Inflammatory macrophage treated with lipopolysaccharide for 4 hours (primary cell): ENCODE results near the gene L3MBTL1.
"Not testable (repeated sequence)": the region's sequence is repeated elsewhere in the genome, so short reads cannot be mapped to it uniquely, and the experiment has no call there.

ENCODE experiments used
- DNase-seq: peaks from one replicate; pipeline ENCODE4 v3.0.0-alpha.2; 2020

L3MBTL1 gene

DNA sequence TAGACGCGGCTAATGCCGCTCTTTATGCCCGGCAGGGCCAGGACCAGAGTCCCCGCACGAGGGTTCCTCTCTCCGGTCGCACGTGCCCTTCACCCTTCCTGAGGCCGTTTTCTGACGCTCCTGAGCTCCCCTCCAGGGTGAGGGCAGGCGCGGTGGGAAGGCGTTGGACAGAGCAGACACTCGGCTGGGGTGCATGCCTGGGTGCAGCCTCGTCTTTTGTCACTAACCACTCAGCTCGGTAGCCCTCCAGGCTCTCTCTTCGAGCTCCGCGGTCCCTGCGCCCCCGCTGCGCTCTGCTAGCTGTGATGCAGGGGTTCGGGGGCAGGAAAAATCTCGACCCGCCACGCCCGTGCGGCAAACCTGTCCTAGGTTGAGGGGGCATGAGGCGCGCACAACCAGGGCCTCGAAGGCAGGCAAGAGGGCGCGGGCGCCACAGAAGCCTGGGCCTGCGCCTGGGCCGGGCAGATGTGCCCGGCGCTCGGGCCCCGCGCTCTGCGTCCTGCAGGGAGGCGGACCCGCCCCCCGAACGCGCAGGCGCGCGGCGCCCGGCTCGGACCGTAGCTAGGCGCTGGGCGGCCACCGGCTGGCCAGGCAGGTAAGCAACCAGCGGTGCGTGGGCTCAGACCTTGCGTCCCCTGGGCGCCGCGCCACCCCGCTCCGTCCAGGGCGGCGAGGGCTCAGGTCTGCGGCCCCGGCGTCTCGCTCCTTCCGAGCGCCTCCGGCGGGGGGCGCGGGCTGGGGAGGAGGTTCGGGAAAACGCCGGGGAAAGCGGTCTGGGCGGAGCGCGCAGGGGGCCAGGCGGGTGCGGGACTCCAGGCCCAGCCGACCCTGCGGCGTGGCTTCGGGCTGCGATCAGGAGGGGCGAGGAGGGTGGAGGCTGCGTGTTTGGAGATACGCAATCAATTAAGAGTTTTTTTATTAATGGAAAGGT is at the start of gene L3MBTL1:
Gene L3MBTL1, plus strand, starts transcription at position 548 of the 931 bp plus-strand sequence. CDS start 5,807 bp downstream, outside the sequence.
- peak; percentile 18 for DNase-seq

DNA sequence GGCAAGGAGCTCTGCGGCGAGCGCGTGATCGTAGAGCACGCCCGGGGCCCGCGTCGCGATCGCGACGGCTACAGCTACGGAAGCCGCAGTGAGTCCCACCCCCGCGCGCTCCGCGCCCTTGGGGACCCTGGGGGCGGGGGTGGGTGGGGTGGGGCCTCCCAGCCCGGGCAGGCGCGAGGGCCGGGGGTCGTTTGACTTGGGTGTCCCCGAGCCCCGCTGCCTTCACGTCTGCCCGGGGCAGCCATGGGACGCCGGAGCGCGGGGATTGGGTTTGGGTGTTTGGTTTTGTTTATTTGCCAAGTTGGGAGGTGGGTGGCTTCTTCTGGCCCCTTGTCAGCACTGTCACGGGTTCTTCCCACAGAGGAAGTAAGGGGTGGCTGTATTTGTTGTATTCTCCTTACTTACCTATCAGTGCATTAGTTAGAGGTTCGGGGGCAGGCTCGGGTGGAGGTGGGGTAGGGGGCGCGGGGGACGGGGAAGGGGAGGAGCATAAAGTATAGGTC is 49.0 kb upstream of the L3MBTL1 start:
- DNase-seq, result peak; percentile 37

DNA sequence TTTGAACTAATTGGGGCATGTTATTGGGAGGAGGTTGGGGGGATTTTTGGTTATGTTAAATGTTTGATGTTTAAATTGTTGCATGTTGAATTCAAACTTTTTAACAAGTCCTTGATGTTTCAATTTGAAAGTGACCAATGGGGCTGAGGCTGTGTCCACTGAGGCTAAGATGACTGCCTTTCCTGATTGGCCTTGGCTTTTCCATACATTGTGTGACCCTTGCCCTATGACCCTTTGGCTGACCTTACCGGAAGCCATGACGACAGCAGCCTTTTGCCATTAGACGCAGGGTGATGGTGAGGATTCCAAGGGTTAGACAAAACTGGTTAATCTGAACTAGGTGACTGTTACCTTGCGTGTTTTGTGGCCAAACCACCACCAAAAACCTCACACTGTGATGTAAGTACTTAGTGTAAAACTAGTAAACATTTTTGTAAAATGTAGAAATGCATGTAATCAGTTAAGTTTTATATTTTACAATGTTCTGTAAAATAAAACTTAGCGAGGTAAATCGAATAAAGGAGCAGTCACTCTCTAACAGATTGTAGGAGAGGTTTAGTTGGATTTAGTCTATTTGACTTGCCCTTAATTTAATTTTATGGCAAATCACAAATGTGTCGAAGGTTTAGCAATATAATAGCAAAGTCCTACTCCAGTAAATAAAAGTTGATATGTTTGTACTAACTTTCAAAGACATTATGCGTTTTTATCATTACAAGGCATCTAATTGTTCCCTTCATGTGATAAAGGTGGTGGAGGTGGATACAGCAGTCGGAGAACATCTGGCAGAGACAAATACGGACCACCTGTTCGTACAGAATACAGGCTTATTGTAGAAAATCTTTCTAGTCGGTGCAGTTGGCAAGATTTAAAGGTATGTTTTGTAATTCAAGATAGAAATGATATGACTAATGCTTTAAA is 48.2 kb upstream of the L3MBTL1 start:
- peak; percentile 25 for DNase-seq

DNA sequence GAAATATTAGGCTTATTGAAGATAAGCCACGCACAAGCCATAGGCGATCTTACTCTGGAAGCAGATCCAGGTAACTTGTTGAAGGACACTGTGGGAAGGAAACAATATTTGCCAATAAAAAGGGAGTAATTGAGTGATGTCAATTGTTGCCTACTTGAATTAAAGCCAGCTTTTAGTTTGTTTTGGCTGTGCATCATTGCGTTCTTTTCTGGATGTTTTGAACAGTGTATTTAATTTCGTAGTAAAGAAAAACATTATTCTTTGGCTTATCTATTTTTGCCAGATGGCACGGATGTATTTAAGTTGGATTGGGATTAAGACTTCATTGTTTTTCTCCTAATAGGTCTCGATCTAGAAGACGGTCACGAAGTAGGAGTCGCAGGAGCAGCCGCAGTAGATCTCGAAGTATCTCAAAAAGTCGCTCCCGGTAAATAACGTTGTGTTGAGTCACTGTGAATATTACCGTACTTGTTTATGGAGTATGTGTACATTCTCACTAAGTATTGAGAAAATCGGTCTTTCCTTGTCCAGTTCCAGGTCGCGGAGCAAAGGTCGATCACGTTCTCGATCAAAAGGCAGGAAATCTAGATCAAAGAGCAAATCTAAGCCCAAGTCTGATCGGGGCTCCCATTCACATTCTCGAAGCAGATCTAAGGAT is 47.2 kb upstream of the L3MBTL1 start:
- no peak for DNase-seq

DNA sequence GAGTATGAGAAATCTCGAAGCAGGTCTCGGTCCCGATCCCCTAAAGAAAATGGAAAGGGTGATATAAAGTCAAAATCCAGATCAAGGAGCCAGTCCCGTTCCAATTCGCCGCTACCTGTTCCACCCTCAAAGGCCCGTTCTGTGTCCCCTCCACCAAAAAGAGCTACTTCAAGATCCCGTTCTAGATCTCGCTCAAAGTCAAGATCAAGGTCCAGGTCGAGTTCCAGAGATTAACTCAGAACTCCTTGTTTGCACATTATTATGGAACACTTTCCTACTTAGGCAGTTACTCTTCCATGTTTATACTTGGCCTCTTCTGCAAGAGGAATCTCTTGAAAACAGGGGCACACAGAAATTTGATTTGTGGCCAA is 46.7 kb upstream of the L3MBTL1 start:
- DNase-seq, result no peak

DNA sequence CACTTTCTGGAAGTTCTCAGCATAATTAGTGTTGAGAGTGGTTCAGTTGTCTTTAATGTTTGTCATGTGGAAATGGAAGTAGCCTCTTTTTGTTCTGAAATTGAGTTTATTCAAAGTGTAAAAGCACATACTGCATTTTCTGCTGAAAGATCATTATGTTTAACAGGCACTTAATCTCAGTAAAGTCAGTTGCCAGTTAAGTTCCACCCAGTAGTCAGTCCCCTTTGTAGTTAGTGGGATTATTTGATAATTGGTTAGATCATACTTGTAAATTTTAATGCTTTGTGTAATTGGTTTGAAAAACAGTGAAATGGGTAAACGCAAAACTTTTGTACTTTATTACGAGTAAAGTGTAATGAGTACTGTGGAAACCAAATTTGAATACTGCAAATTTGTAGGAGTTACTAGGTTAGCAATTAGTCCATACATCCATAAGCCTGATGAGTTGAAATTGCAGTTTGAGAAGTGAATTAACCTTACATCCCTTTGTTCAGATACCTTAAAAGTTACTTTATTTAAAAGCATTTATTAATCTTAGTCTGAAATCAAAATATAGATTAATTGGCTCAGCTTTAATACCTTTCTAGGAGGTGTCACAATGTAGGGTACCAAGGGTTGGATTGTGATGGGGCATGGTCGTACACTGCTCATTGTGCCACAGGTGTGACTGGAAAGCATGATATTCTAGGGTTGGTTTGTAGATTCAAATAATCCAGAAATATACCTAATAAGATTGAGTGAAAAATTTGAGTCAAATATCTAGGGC is 45.4 kb upstream of the L3MBTL1 start:
- no peak for DNase-seq

DNA sequence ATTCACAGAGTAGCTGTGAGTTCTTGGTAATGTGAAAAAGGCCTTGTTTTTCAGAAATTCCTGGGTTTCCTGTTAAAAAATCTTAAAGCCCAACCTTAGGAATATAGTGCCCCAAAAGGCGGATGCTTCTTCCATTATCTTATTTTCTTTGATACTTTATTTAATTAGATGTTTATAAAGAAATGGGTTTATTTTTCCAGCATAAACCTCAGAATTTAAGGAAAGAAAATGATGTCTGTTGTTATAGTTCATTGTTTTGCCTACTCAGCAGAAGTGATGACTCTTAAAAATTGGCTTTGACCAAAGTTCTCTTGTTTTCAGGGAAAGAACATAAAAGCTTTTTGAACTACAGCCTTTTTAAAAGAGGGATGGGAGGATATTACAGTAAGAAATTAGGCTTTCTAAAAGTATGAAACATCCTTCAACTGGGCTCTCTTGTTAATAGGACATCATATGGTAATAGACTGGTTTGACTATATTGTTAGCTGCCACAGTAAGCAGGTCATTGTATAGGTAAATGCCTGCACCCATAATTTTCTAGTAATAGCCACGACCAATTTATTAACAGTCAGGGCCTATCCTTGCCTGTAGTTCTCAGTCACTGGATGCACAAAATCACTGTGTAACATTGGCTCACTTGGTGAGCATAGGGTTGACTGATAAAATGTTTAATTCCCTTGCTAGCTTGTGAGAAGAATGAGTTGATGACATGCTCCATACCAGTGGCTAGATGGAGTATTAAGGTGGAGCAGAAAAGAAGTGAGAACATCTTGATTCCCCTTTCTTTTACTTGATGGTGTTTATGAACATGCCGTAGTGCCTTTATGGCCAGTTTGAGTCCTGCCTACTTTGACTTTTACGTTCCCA is 44.6 kb upstream of the L3MBTL1 start:
- no peak for DNase-seq

DNA sequence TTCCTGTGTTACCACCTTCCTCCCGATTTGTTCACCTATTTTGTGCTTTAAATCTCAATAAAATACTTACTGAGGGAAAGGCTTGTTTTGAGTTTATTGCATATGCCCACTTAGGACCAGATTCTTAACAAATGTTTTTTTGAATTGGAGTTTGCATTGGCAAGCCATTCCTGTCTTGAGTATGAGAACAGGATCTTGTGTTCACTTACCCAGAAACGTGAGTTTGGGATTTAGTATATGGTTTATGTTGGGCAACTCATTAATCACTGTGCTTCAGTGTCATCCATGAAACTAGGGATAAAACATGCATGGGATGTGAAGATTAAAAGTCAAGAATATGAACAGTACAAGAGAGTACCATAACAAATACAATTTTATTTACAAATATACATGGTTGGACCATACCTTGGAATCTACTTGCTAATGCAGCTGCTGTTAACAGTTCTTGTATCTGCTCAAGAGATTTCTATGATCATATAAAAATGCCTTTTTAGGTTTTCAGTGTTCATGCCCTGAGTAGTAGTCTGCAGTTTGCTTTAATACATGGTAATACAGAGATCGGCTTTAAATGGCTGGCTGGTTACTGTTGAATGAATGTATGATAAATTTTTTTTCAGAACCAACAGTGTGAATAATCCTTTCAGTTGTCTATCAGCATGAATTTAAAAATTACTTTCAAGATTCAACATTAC is 43.8 kb upstream of the L3MBTL1 start:
- DNase-seq, result no peak

DNA sequence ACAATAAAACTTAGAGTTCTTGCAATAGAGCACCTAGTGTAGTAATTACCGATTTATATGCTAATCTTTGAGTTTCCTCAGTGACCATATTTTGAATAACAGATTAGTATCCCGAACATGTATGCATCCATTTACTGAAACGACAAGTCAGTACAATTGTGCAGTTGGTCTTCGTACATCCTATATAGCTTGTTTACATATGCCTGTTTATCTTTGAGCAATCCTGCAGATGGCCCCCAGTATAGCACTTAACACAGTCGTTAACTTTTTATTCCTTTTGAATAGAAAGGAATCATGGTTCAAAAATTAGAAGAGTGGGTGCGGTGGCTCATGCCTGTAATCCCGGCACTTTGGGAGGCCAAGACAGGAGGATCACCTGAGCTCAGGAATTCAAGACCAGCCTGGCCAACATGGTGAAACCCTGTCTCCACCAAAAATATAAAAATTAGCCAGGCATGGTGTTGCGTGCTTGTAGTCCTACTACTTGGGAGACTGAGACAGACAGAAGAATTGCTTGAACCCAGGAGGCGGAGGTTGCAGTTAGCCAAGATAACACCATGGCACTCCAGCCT is 43.2 kb upstream of the L3MBTL1 start:
- DNase-seq, result no peak

DNA sequence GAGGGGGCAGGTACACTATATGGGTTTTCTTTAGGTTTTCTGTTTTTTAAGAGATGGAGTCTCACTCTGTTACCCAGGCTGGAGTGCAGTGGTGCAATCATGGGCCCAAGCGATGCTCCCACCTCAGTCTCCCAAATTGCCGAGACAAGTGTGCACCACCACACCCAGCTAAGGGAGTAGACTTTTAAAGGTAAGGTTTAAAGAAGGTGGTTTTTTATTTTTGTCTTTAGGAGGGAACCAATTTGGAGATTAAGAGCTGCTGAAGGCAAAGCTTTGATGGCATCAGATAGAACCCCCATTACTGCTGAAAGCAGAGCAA is 41.9 kb upstream of the L3MBTL1 start:
- no peak for DNase-seq

DNA sequence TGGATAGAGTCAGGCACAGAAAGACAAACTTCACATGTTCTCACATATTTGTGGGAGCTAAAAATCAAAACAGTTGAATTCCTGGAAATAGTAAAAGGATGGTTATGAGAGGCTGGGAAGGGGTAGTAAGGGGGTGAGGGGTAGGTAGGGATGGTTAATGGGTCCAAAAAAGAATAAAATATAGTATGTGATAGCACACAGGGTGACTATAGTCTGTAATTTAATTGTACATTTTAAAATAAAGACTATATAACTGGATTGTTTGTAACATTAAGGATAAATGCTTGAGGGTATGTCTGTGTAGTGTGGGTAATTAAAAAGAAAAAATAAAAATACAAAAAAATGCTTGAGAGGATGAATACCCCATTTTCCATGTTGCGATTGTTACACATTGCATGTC is 39.9 kb upstream of the L3MBTL1 start:
- DNase-seq, result no peak

DNA sequence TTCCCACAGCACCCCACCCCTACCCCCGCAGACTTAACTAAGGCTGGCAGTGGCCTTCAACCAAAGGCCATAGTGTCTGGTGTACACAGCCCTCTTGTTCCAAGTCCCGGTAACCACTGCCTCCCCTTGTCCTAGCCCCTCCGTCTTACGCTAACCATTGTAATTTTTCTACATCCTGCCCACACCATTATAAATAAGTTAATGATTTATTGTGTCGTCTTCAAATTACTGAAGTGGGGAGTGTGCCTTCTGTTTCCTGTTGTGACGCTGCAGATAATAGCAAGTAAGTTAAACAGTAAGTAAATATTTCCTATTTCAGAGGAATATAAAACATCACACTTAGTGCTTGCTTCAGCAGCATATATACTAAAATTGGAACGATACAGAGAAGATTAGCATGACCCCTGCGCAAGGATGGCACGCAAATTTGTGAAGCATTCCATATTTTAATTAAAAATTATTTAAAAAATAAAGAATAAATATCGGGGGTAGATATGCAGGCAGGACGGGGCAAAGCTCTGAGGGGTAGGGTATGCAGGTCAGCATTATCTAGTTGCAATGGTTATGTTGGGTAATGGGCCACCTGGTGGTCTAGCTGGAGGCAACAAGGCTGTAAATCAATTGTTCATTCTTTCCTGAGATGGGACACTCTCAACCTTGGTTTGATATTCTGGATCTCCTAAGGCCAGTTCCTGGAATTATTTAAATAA is 34.7 kb upstream of the L3MBTL1 start:
- DNase-seq, result no peak

DNA sequence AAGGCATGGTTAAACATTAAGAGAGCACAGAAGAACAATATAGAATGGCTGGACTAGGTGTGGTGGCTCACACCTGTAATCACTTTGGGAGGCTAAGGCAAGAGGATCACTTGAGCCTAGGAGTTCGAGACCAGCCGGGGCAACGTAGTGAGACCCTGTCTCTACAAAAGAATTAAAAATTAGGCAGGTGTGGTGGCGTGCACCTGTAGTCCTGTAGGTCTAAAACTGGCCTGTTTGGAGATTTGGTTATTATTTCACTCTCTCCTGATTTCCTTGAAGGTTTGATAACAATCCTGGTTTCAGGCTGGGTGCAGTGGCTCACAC is 34.2 kb upstream of the L3MBTL1 start:
- DNase-seq, result no peak

DNA sequence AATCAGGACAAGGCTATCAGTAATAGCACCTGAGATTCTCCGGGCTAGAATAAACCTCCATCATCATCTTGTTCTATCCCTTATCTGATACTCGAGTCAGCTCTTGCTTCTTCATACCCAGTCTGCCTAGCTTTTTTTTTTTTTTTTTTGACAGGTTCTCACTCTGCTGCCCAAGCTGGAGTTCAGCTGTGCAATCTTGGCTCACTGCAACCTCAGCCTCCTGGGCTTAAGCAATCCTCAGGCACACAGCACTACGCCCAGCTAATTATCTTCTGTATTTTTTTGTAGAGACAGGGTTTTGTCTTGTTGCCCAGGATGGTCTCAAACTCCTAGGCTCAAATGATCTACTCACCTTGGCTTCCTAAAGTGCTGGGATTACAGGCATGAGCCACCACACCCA is 30.3 kb upstream of the L3MBTL1 start:
- DNase-seq, result no peak

DNA sequence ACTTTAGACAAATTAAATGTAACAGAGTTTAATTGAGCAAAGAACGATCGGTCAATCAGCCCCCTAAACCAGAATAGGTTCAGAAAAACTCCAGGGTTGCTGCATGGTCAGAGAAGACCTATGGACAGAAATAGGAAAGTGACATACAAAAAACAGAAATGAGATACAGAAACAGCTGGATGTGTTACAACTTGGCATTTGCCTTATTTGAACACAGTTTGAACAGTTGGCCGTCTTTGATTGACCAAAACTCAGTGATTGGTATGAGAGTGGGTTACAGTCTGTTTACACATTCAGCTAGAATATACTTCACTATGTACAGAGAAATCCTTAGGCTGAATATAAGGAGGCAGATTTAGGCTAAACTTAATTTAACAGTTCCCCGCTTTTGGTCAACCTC is 29.9 kb upstream of the L3MBTL1 start:
- no peak for DNase-seq

DNA sequence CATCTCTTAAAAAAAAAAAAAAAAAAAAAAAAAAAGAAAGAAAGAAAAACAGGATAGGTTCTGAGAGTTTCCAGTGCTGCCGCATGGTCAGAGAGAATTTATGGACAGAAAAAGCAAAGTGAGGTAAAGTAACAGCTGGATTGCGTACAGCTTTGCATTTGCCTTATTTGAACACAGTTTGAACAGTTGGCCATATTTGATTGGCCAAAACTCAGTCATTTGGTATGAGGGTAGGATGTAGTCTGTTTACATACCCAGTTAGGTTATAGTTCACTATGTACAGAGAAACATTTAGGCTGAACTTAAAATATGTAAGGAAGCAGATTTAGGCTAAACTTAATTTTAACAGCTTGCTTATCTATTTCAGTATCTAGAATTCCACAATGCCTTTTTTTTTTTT is 17.5 kb upstream of the L3MBTL1 start:
- DNase-seq, result no peak

DNA sequence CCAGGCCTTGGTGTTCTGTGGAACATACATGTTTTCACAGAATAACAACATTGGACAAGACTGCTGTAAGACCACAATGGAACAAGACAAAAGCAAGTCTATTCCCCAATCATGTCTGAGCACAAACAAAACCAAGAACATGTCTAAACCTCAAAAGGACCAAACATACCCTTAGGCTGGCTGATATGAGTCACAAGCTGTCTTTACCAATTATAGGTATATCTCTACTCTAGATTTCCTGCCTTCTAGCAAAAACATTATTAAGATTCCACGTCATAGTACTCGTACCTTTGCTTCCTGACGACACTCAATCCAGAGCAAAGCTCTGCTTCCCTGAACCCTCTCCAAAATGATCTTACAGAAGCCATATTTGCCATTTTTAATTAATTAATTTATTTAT is 15.4 kb upstream of the L3MBTL1 start:
- DNase-seq, result no peak

DNA sequence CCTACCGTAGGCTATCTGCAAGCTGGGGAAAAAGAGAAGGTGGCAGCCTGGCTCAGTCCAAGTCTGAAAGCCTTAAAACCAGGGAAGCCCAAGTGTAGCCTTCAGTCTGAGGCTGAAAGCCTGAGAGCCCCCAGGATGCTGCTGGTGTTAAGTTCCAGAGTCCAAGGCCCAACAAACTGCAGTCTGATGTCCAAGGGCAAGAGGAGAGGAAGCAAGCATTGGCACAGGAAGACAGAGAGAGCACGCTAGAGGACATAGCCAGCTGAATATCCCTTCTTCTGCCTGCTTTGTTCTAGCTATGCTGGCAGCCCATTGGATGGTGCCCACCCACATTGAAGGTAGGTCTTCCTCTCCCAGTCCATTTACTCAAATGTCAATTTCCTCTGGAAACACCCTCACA is 12.1 kb upstream of the L3MBTL1 start:
- DNase-seq, result no peak

DNA sequence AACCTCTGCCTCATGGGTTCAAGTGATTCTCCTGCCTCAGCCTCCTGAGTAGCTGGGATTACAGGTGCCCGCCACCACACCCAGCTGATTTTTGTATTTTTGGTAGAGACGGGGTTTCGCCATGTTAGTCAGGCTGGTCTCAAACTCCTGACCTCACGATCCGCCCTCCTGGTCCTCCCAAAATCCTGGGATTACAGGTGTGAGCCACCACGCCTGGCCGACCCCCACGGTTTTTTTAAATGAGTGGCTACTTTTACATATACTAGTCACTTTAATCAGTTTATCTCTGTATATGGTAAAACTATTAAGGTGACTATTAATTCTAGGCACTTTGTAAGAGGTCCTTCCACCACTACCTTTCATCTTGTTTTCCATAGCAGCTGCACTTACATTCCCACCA is 5.5 kb upstream of the L3MBTL1 start:
- not testable (repeated sequence) for DNase-seq

DNA sequence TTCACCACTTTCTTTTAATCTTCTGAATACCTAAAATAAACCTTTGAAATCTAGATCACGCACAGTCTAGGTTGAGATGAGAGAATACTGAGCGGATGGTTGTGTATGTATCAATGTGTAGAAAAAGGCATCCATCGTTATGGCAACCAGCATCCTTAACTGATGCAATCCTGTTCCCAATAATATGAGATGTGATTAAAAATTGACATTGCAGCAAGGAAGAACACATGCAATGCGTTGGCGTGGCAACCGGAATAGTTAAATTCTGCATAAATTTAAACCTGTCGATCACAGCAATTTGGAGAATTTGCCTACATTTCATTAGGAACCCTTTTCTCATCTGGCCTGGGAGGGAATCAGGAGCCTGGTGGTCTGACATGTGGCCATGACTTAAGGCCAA is 1.3 kb upstream of the L3MBTL1 start:
- no peak for DNase-seq
